ENCODE measurements around the gene IL17A. TPM values are rescaled to one million over a fixed set of nuclear protein-coding genes. Genes with fewer than 3 reads are reported as not detected.

The IL17A gene
- polyA plus RNA-seq (ENCODE audit: insufficient read length) = not detected
- long read RNA-seq, donor 1 = 0 reads
- long read RNA-seq, donor 2 = 0 reads
- long read RNA-seq, donor 3 = 0 reads
- long read RNA-seq, donor 4 = 0 reads
- long read RNA-seq, donor 5 = 0 reads
- long read RNA-seq, donor 6 = 0 reads
- long read RNA-seq, donor 7 = 0 reads
- long read RNA-seq, donor 8 = 0 reads

GRCh38 chr6:52186075-52186474, at the start of gene IL17A:
TSS of gene IL17A (plus strand) at chr6:52186375. CDS start at chr6:52186432, 57 bp downstream.
- DNase-seq = no peak

GRCh38 chr6:52136934-52137467, 49.2 kb upstream of the IL17A start:
- no peak for DNase-seq

DNA sequence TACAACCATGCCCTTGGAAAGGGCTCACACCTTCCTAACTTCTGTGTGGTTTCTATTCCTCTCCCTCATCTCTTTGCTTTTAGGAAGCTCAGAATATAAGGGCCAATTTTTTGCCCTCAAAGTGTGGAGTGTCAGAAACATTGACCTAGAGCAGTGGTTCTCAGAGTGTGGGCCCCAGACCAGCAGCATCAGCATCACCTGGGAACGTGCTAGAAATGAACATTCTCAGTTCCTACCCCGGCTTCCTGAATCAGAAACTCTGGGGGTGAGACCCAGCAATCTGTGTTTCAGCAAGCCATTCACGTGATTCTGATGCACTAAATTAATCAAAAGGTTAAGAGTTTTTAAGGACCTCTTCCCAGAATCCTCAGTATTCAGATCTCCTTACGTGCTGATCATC, 47.9 kb upstream of the IL17A start:
- no peak for DNase-seq

- DNase-seq = no peak
These were observed 46.0 kb upstream of the IL17A start for GRCh38 chr6:52139985-52140680.

DNA sequence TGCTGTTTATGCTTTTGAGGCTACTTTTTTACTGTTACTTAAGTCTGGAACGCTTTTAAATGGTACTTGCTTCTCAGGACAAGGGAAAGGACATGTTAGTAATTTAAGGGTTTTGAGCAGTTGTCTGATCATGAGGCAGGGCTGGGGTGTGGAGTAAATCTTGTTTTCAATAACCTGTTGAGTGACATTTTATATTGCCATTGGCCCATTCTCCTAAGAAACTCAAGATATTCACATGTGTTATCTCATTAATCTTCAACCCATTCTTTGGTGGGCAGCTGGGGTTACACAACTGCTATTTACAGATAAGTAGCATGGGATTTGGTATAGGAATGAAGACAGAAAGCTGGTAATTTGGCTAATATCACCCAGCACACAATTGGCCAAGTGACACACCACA, 44.6 kb upstream of the IL17A start:
- DNase-seq = no peak

GRCh38 chr6:52142556-52142955, 43.6 kb upstream of the IL17A start:
- DNase-seq = no peak

- DNase-seq = no peak
These were observed 42.6 kb upstream of the IL17A start for GRCh38 chr6:52143551-52143950.

- DNase-seq = no peak
These were observed 41.7 kb upstream of the IL17A start for GRCh38 chr6:52144196-52145076.

- DNase-seq = no peak
These were observed 39.2 kb upstream of the IL17A start for GRCh38 chr6:52146851-52147445.

GRCh38 chr6:52149076-52149475, 37.1 kb upstream of the IL17A start:
- no peak for DNase-seq

DNA sequence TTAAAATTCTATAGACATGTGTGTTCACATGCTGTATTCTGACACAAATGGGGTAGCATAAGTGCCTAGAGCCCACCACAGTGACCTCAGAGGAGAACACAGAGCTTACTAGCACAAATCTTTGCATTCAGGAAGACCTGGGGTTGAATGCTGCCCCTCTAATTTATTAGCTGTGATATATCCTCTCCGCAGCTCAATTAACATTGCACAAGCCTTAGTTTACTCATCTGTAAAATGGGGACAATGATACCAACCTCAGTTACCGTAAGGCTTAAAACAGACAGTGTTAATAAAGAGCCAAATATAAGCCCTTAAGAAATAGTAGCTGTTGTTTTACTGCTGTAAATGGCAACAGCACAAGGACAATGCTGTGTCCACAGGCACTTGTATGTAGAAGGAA, 36.2 kb upstream of the IL17A start:
- DNase-seq = no peak

GRCh38 chr6:52152070-52152423, 34.1 kb upstream of the IL17A start:
- DNase-seq = no peak

DNA sequence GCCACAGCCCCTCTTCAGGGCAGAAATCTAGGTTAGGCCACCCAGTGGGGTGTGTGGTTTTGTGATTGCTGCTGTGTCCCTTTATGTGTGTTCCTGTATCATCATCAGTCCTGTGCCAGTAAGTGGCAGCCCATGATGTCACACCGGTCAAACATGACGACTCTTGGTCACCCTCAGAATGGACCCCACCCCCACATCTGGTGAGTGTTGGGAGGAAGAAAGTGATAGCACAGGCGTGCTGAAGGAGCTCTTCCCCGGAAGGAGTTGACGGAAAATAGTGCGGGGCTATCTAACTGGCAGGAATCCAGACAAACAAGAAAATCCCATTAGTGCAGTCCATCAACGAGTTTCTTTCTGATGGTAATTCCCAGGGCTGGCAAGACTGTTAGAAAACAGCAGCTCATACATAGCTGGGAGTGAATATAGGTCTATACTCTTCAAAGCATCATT, 33.4 kb upstream of the IL17A start:
- no peak for DNase-seq

- no peak for DNase-seq
These were observed 31.8 kb upstream of the IL17A start for GRCh38 chr6:52154381-52154780.

GRCh38 chr6:52155791-52156576, 30.2 kb upstream of the IL17A start:
- no peak for DNase-seq

DNA sequence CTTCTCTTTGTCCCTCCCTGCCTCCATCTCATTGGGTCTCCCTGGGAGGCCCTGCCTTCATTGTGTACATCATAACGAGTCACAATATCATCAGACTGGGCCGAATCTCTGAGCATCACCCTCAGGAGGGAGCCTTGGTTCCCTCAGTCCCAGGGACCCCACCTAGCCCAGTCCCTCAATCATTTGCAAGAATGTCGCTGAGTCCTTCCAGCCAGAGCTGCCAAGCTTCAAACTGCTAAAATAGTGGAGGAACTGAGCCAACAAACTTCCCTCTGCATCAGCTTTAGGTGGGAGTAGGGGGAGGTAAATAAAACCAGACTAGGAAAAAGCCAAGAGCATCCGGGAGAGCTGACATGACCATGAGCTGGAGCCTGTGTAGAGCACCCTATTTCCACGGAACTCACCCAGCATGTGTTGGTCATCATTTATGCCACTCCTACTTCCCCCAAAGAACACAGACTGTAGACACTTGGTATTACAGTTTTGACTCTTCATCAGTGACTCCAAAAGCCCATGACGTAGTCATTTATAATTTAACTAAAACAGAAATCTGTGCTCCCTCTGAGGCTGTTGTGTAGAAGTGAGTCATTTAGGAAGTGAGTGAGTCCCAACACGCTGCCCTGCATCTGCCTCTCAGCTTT, 28.8 kb upstream of the IL17A start:
- no peak for DNase-seq

GRCh38 chr6:52160472-52161104, 25.6 kb upstream of the IL17A start:
- DNase-seq = no peak

DNA sequence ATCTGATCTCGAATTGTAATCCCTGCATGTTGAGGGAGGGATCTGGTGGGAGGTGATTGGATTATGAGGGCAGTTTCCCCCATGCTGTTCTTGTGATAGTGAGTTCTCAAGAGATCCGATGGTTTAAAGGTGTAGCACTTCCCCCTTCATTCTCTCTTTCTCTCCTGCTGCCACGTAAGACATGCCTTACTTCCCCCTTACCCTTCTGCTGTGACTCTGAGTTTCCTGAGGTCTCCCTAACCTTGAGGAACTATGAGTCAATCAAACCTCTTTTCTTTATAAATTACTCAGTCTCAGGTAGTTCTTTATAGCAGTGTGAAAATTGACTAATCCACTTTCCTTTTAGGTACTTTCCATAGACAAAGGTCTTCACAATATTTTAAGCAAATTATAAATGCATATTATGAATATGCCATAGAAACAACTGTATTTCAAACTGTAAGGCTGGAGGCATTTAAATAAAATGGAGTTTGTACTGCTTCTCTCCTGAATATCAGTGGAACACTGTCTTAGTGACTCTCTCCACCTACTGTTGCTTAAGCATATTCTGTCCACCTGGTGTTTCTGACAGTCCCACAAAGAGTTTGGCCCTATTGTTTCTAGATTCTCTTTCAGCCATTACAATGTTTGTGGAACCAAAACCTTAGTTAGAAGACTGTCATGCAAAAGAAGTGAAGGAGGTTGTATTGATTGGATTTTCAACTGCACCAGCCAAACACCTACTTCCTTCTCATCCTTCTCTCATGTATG, 24.3 kb upstream of the IL17A start:
- DNase-seq = no peak
